ENCODE data around the gene AGXT. TPM values are rescaled to one million over a fixed set of nuclear protein-coding genes. Genes with fewer than 3 reads are reported as not detected.

Gene AGXT
- total and polyA plus RNA-seq, 2 of the 8 experiments (the other 6 are each of a cell fraction or from before 2014, with no cell fraction given): 0.03 TPM; not detected in 1

DNA sequence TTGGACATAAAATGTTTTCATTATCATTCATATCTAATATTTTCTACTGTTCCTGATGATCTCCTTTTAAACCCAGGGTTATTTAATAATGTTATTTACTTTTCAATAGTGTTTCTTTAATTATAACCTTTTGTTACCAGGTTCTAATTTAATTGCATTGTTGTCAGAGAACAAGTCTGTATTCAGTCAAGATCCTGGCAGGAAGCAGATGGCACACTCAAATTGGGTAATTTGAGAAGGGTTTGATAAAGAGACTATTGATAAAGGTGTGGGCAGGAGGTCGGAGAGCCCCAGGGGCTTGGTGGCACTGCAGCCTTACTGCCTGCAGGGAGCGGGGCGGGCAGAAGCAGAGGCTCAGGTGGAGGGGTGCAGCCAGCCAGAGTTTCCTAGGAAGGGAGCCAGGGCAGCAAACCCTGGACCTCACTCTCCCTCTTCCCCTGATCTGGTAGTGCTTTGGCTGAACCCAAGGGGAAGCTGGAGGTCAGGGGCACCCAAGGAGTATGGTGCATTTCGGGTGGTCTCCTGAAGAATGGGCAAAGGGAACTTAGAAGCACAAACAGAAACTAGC lies 46.3 kb upstream of the AGXT start (continued):
- TF ChIP-seq HDAC2 (IDR thresholded peaks at IDR 0.05; ENCODE audit: borderline replicate concordance in 1 of 2, low read depth in 2 of 2, low read length in 2 of 2) (no peak), ASH2L (IDR thresholded peaks at IDR 0.05; ENCODE audit: low read length) (no peak), TBP (IDR thresholded peaks at IDR 0.05; ENCODE audit: low read depth, low read length) (no peak), SUZ12 (IDR thresholded peaks at IDR 0.05; ENCODE audit: low read length) (no peak), NRF1 (IDR thresholded peaks at IDR 0.05; ENCODE audit: low read depth, low read length) (no peak)
- TF ChIP-seq, protein P1, sequence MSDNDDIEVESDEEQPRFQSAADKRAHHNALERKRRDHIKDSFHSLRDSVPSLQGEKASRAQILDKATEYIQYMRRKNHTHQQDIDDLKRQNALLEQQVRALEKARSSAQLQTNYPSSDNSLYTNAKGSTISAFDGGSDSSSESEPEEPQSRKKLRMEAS (IDR thresholded peaks at IDR 0.05): no peak
- TF ChIP-seq, protein P2, sequence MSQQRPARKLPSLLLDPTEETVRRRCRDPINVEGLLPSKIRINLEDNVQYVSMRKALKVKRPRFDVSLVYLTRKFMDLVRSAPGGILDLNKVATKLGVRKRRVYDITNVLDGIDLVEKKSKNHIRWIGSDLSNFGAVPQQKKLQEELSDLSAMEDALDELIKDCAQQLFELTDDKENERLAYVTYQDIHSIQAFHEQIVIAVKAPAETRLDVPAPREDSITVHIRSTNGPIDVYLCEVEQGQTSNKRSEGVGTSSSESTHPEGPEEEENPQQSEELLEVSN (IDR thresholded peaks at IDR 0.05): no peak

All from H1 (cell line).